ENCODE data around the gene PUM1.

PUM1 gene

DNA sequence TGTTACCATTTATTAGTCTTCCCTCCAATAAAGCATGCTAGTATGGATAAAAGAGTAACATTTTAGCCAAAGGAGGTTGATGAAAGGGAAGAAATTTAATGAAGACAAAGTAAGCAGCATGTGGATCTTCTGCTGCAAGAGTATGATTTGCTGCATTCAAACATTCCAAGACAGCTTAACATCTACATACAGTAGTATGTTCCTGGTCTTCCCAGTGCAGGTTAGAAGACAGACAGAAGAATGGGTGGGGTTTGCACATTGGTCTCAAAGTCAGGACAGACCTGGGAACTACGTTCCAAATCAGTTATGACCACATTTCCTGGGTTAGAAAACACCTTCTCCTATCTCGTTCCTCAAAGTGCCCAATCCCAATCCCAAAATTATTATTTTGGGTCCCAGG, 43.3 kb downstream of the PUM1 start:
- no peak for DNase-seq (ENCODE audit: low spot score)

DNA sequence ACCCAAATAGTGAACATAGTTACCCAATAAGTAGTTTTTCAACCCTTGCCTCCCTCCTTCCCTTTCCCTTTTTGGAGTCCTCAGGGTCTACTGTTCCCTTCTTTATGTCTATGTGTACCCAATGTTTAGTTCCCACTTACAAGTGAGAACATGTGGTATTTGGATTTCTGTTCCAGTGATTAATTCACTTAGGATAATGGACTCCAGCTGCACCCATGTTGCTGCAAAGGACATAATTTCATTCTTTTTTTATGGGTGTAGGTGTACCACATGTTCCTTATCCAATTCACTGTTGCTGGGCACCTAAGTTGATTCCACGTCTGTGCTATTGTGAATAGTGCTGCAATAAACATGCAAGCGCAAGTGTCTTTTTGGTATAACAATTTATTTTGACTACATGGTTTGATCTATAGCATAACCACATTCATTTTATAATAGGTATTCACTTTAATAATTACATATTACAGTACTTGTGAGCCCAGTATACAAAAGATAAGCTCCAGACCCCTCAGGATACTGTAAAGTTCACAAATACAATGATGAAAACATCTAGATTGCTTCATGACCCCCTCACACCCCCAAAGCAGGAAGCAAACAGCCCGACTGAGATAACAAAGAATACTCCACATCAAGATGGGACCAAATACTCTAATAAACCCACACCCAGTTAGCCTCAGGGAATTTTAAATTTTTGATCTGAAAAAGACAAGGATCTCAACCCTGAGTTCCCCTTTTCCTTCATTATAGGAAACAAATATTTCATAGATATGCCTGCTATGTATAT, 45.3 kb downstream of the PUM1 start:
- no peak for DNase-seq (ENCODE audit: low spot score)

DNA sequence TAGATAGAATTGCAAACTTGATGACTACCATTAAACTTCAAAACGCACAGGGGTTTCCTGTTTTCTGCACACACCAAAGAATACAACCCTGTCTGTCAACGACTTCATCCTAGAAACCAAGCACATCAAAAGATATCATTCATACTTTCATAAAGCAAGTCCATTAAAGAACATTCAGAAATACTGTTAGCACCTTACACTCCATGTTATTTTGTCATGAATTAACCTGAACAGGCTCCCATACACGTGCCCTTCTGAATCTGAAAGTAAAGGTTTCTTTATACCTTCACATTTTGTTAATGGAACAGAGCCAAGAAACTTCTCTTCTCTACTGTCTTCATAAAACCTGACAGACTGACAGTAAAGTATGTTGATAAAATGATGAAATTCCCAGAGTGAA, 46.1 kb downstream of the PUM1 start:
- no peak for DNase-seq (ENCODE audit: low spot score)

DNA sequence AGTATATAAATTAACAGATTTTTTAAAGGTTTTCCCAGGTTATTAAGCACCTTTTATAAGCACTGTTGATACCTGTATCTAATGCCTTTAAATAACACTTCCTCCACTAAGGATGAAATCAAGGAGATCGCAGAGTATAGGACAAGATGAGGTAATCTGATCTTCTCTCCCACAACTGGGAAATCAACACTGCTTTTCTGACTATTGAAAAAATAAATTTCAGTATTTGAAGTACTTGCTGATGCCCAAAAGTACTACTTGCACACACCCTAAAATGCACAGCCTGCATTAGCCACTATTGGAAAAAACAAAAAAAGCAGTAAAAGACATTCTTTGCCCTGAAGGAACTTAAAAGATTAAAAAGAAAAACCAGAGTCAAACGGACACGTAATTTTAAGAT, 48.6 kb downstream of the PUM1 start:
- DNase-seq (ENCODE audit: low spot score) = no peak

DNA sequence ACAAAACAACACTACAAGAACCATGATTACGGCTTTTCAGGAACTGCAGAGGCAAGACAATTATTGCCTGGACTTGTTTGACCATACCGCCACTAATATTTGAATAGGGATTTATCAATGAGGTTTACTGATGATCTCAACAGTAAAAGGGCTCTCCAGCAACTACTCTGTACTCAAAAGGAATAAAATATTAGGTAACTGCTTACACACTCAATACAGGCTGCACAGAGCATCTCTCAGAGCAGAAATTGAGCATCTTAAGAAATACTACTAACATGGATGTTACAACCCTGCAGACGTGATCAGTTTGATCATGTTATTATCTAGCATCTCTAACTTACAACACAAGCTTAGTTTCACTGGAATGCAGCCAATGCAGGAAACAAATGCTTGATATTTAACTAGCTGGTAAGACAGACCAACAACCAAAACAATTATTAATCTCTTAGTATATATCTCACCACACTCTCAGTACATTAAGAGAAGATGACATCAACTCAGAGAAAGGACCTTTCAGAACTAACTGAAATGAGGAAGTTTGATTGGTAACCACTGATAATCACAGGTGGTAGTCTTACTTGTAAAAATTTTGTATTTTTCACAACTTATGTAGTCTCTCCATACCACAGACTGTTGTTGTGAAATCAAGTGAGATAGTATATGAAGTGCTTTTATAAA, 52.2 kb downstream of the PUM1 start:
- DNase-seq (ENCODE audit: low spot score) = no peak

DNA sequence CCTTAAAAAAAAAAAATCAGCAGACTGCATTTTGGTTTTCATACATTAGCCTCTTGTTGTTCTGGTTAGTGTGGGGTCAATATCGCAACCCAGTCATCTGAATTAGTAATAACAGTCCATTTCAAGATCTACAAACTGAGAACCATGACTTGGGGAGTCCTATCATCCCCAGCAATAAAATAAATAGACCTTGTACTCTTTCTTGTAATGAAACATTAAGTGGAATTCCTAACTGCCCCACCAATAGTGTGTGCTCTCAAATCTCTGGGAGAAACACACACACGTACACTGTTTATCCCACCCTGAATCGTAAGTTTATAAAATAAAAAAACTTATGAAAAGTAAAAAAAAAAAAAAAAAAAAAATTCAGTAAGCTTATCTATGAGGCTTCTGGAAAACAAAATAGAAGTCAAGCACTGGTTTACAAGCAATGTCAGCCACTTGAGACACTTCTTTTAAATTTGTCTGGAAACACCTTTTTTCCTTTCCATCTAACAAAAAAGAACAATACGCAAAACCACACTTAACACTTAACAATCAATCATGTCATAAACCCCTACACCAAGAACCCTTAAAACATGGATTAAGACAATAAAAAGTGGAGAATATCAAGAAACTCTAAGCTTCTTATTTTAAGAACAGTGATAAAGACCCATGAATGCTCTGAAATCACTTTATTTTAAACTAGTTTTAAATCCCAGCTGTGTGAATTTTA, 53.1 kb downstream of the PUM1 start:
- no peak for DNase-seq (ENCODE audit: low spot score)

DNA sequence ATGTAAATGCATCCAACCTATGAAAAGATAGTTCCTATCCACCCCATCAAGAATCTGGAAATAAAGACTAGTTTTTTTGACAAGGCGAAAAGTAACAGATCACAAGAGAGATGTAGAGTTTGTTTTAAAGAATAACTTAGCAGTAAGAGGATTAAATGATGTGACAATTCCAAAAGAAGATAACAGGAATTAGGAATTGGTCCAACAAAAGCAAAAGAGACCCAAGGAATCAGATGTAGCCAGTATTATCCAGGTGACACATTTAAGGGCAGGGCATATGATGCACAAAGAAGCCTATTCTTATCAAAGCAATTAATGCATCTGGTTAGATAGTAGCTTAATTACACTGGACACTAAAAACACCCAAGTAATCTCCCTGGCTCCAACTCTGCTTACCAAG, 53.8 kb downstream of the PUM1 start:
- DNase-seq (ENCODE audit: low spot score) = no peak

DNA sequence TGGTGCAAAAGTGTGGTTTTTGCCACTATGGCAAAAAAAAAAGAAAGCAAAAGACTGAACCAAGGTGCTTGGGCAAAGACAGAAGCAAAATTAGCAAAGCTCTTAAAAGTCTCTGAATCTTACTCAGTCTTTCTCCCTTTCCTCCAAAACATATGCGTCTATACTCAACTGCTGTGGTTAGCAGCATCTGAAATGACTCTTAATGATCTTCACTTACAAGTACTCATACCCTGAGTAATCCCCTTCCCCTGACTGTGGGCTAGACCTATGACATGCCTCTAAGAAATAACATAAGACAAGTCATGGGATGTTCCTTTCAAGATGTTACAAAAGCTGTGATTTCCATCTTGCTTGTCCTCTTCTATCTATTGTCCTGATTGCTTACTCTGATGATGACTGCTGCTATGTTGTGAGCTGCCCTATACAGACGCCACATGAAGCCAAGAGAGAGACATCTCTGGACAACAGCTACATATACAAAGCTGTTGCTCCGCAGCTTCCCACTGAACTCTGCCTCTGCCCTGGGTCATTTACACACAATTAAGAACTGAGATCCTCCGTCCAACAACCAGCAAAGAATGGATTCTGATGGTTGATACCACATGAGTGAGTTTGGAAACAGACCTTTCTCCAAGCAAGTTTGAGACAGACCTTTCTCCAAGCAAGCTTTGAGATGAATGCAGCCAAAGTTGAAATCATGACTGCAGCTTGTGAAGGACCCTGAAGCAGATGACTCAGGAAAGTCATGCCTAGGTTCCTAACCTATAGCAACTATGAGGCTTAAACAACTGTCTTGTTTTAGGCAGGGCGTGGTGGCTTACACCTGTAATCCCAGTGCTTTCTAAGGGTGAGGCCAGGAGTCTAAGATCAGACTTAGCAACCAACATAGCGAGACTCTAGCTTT, 55.2 kb downstream of the PUM1 start:
- DNase-seq (ENCODE audit: low spot score) = peak; percentile 63

DNA sequence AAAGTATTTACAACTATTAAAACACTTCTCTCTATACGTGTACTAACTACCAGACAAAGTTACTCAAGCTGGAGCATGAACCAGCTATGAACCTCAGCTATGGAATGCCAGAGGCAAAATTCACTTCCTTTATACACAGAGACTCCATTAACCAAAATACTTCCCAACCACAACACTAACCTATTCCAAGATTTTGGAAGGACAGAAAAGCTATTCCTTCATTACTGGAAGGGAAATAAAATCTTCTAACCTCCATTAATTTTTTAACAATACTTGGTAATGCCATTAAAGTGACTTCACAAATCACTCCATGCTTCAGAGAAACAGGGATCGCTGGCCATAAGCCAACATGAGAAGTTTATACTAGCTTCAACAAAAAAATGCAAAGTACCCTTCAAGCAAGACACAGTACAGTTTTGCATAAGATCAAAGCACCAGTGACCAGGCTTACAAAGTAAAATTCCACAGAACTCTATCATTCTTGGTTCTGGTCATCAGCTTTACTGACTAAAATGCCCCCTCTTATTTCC, 58.0 kb downstream of the PUM1 start:
- no peak for DNase-seq (ENCODE audit: low spot score)

DNA sequence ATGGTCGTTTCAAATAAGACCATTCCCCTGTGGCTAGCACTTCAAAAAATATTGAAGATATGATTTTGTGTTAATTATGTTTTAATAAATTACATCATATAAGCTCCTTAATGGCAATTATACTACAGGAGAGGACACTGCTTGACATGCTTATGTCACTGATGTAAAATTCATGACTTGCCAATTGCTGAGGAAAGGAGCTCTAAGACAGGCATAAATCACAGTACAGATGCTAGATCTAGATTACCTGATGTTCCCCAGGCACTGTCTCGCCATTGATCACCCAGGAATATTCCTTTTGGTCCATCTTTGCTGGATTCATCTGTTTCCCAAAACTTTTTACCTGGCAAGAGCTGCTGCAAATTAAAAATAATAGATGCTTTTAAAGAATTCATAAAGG, 58.8 kb downstream of the PUM1 start:
- no peak for DNase-seq (ENCODE audit: low spot score)

DNA sequence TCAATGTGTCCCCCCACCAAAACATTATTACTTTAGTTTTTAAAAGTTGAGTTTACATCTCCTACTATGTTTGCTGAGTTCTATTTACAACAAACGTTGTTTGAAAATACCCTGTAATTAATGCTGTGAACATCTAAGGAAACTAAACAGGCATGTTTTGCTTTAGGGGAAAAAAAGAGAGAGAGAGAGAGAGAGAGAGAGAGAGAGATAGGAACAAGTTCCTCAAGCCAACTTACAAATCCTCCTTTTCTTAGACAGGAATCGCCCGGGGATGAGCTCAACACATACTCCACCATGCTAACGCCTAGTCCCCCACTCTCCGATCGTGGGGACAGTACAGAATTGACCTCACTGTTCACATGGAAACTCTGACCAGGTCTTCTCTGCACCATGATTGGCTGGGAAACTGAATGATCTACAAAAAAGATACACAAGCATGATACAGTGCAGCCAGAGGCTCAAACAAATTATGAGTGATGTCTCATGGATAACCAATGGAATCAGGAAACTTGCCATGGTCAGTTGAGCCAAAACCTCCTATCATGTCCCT, 59.8 kb downstream of the PUM1 start:
- DNase-seq (ENCODE audit: low spot score) = no peak

DNA sequence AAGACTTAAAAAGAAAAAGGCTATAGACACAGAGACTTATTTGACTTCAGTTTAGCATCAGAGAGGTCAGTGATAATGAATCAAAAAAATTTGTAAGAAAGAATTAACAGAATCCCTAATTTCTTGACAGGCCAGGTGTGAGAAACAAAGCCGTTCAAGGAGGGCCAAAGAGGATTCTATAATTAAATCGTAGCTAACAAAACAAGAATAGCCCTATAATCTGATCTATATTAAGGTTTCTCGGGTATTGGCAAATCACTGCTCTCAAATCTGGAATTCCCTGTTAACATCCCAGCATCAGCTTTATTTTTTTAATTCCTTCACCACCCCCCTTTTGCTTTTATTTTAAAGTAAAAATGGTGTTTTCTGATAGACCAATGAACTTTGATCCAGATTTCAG, 60.3 kb downstream of the PUM1 start:
- no peak for DNase-seq (ENCODE audit: low spot score)

DNA sequence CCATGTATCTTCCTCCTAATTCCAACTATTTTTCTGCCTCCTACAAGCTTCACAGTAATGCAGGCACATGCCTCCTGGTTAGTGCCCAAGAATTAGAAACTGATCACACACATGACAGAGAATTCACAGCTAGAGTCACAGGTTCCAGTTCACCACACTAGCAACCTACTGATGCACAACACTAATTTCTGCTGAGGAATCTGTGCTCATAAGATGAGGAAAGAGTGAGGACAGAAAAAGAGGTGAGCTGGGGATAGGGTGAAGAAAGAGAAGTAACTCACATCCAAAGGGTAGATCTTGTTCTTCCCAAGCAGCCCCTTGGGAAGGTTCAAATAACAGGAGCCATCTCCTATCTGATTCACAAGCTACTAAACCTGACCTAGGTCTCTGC, 61.3 kb downstream of the PUM1 start:
- DNase-seq (ENCODE audit: low spot score) = no peak

DNA sequence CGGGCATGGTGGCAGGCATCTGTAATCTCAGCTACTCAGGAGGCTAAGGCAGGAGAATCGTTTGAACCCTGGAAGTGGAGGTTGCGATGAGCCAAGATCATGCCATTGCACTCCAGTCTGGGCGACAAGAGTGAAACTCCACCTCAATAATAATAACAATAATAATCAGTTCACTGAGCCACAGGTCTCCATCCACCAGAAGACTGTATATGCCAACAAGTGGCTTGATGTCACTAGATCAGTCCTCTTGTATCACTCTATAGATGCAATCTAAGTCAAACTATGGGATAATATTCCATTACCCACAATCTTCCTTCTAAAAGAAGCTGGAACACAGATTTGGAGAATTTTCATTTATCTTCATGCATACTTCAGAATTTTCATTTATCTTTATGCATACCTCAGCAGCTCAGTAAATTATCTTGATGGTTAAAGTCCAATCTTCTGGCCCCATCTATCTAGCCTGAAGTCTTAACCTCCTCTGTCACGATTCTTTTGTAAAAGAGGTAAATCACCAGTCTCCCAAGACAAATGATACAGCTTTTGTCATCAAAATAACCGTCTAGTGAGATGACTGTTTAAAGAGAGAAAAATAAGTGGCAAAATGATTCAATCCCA, 61.8 kb downstream of the PUM1 start:
- DNase-seq (ENCODE audit: low spot score) = no peak

DNA sequence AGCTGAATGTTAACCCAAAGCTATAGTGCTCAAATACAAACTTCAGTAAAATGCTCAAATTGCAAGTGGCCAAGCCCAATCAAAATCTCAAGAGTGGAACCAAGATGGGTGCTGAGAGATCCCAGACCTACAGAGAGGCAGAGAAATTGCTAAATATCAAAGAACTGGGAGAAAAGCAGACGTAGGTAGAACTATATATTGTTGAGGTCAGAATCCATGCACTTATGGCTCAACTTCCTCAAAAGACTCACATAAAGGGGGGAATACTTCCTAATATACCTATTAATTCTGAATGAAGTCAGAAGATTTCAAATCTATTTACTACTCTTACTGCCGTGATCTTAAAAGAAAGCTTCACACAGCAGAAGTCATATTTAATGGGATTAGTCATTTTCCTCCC, 65.2 kb downstream of the PUM1 start:
- DNase-seq (ENCODE audit: low spot score) = no peak

DNA sequence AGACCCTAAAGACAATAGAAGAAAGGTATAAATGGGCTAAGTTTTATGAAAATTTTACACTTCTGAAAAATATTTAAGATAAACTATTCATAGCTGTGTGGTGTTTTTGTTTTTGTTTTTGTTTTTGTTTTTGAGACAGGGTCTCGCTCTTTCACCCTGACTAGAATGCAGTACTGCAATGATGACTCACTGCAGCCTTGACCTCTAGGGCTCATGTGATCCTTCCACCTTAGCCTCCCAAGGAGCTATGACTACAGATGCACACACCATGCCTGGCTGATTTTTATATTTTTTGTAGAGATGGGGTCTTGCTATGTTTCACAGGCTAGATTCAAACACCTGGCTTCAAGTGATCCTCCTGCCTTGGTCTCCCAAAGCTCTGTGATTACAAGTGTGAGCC, 66.6 kb downstream of the PUM1 start:
- no peak for DNase-seq (ENCODE audit: low spot score)

DNA sequence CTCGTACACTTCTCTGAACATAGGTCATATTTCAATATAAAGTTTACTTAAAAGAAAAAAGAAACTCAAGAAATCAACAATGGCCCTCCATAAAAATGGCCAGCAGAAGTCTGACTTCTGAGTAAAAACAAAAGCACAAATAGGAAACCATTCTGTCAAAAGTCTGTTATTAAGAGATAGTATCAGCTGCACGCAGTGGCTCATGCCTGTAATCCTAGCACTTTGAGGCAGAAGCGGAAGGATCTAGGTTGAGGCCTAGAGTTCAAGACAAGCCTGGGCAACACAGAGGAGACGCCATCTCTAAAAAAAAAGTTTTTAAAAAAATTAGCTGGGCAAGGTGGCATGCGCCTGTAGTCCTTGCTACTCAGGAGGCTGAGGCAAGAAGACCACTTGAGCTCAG, 67.3 kb downstream of the PUM1 start:
- DNase-seq (ENCODE audit: low spot score) = no peak

DNA sequence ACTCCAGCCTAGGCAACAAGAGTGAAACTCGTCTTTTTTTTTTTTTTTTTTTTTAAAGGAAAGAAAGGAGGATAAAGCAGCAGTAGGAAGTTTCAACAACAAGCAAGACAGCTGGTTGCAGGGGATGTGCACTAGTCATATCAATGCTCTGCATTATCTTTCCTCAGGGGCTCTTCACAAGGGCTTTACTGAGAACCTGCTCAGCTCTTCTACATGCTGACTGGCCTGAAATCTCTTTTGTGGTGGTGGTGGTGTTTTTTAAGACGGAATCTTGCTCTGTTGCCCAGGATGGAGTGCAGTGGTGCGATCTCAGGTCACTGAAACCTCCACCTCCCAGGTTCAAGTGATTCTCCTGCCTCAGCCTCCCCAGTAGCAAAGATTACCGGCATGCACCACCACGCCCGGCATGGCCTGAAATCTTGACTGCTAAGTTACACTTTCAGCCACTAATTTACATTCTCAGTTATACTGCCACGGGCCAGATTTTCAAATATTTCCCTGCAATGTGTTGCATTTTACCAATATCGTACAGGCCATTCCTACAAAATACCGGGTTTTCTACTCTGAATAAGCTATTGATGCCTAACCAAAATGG, 68.0 kb downstream of the PUM1 start:
- no peak for DNase-seq (ENCODE audit: low spot score)

DNA sequence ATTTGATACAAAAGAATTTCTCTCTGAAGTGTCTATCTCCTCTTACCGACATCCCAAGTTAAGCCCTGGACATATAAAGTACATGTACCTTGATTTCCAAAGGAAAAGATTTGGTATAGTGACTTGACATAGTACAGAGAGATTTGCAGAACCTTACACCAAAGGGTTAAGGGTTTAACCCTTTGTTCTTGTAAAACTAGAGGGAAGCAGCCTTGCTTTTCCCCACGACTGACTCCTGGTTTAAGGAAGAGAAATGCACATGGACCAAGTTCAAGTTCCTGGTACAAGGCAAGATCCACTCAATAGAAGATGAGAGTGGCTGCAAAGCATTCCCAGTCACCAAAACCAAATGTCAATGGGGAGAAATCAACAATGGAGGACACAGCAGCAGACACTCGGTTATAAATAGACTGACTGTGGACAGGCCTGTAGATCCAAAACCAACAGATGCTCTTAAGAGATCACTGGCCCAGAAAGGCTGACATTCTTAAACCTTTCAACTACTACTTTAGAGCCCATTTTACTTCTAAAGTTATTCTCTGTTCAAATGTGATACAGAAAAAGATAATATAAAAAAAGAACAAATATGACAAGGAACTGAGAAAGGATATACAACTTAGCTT, 69.4 kb downstream of the PUM1 start:
- no peak for DNase-seq (ENCODE audit: low spot score)

DNA sequence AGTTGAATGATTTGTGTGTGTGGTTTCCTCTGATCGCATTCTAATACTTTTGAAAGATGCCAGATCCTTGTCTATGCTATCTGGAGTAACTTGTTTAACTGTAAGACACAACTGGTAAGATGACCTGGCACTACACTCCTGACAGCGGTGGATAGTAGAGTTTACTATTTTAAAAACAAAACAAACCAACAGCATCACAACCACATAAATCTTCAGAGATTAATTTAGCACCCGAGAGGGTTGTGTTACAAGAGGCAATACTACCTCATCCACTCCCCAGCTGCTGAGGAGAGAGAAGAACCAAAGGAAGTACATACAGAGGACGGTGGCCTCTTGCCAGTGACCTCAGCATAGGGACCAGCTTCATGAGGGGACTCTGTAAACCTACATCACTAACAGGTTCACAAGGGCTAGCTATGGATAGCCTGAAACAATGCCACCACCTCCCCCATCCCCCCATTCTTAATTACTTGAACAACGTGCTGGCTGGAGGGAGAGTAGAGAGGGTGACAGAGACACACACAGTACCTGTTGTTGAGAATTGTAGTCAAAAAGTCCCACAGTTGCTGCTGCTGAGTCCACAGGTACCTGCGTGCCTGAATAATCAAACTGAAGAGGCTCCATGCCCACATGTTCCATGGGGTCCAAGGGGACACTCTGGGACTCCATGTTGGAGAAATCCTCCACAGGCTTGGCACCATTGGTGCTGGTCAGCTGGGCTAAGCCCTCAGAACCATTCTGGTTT, 73.5 kb downstream of the PUM1 start:
- DNase-seq (ENCODE audit: low spot score) = no peak

Data from CD4-positive, alpha-beta T cell treated with Interleukin-2 at 100 ng/mL for 4 hours (primary cell).